Measurements from ENCODE around the gene DNASE1L2.

The DNASE1L2 gene

DNA sequence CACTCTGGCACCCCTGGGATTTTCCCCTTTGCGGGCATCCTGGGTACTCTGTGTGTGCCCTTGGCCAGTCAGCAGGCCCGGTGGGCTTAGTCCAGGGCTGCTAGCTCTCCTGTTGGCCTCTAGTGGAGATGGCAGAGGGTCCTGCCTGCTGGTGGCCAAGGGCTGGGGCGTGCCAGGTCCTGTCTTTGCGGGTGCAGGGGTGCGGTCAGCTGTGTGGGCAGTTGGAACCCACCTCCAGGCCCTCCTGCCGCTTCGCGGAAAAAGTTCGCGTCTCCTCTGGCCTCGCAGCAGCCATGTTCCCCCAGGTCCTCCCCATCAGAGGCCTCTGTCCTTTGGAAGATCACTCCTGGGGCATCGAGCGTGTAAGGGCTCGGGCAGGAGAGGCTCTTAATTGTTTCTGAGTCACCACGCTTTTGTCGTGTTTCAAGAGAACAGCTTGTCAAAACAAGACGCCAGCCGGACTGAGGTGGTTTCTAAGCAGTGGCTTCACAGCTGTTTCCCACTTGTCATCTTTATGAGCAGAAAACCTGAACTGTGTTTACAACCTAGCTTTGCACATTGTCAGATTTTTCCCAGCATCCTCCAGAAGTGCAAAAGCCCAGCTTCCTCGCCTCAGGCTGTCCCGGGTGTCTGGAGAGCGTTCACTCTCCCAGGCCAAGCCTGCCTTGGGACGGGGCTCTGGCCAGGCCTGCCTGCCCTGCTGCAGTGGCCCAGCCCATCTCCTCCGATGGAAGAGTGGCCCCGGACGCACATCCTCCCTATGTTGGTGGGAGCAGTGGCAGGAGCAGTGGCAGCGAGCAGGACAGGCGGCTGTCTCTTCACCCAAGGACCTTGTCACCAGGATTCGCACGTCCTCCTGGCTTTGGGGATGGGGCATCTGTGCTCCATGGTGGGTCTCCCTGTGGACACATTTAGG lies 5.0 kb upstream of the DNASE1L2 start:
- H3K36me3 ChIP-seq, result peaks cover 74% of the 10 kb centered on the region
- TF ChIP-seq, protein P1, sequence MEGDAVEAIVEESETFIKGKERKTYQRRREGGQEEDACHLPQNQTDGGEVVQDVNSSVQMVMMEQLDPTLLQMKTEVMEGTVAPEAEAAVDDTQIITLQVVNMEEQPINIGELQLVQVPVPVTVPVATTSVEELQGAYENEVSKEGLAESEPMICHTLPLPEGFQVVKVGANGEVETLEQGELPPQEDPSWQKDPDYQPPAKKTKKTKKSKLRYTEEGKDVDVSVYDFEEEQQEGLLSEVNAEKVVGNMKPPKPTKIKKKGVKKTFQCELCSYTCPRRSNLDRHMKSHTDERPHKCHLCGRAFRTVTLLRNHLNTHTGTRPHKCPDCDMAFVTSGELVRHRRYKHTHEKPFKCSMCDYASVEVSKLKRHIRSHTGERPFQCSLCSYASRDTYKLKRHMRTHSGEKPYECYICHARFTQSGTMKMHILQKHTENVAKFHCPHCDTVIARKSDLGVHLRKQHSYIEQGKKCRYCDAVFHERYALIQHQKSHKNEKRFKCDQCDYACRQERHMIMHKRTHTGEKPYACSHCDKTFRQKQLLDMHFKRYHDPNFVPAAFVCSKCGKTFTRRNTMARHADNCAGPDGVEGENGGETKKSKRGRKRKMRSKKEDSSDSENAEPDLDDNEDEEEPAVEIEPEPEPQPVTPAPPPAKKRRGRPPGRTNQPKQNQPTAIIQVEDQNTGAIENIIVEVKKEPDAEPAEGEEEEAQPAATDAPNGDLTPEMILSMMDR (IDR thresholded peaks at IDR 0.05; ENCODE audit: low read depth, low read length), result no peak
- H3K9me3 ChIP-seq, result no peaks in the 10 kb centered on the region
- no peak overlapping the region for H3K4me3 ChIP-seq (ENCODE audit: low read depth, low read length)
- no peak for DNase-seq
- H3K4me1 ChIP-seq, result no peaks in the 10 kb centered on the region
- H3K27me3 ChIP-seq, result no peaks in the 10 kb centered on the region

DNA sequence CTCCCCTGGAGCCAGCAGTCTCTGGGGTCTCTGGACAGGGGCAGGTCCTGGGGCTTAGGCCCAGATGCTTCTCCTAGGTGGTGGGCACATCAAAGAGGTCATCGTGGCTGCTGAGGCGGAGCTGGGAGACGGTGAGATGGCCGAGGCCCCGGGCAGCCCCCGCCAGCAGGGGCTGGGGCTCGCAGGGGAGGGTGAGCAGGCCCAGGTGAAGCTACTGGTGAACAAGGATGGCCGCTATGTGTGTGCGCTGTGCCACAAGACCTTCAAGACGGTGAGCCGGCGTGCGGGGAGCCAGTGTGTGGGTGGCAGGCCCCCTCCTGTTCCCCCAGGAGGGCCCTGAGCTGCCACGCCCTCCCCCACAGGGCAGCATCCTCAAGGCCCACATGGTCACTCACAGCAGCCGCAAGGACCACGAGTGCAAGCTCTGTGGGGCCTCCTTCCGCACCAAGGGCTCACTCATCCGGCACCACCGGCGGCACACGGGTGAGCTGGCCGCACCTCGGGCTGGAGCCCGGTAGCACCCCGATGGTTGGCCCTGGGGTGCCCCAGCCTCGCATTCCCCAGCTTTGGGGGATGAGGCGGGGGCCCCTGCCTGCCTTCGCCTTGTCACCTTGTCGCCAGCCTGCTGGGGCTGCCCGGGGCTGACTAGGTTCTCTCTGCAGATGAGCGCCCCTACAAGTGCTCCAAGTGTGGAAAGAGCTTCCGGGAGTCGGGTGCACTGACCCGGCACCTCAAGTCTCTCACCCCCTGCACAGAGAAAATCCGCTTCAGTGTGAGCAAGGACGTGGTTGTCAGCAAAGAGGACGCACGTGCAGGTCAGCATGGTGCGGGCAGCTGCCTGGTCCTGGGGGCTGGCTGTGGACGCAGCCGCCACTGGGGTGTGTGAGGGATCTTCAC lies 3.9 kb upstream of the DNASE1L2 start:
- TF ChIP-seq, protein P1 (IDR thresholded peaks at IDR 0.05; ENCODE audit: low read depth, low read length), result no peak
- DNase-seq, result no peak
- Histone ChIP-seq H3K27me3 (no peaks in the 10 kb centered on the region), H3K4me1 (no peaks in the 10 kb centered on the region), H3K9me3 (no peaks in the 10 kb centered on the region), H3K36me3 (peaks cover 71% of the 10 kb centered on the region), H3K4me3 (ENCODE audit: low read depth, low read length) (no peak overlapping the region)

DNA sequence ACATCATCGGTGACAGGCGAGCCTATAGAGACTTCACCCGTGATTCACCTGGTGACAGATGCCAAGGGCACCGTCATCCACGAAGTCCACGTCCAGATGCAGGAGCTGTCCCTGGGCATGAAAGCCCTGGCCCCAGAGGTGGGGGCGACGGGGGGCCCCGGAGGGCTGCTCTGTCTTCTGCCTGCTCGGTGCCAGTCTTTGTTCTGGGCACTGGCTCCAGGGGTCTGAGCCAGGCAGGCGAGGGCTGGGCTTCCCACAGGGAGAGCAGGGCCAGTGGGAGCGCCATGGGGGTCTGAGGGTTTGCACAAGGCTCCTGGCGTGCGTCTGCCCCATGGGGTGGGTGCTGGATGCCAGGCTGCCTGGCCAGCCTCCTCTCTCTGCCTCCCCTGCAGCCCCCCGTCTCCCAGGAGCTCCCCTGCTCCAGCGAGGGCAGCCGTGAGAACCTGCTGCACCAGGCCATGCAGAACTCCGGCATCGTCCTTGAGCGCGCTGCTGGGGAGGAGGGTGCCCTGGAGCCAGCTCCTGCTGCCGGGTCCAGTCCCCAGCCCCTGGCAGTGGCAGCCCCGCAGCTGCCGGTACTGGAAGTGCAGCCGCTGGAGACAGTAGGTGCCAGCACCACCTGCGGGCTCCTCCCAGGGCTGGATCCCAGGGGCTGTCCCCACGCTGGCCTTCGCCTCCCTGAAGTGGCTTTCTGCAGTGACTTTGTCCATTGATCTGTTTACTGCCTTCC lies 3.0 kb upstream of the DNASE1L2 start:
- Histone ChIP-seq H3K9me3 (no peaks in the 10 kb centered on the region), H3K4me1 (no peaks in the 10 kb centered on the region), H3K4me3 (ENCODE audit: low read depth, low read length) (no peak overlapping the region), H3K27me3 (no peaks in the 10 kb centered on the region), H3K36me3 (peaks cover 70% of the 10 kb centered on the region)
- TF ChIP-seq, protein P1 (IDR thresholded peaks at IDR 0.05; ENCODE audit: low read depth, low read length), result no peak
- no peak for DNase-seq

DNA sequence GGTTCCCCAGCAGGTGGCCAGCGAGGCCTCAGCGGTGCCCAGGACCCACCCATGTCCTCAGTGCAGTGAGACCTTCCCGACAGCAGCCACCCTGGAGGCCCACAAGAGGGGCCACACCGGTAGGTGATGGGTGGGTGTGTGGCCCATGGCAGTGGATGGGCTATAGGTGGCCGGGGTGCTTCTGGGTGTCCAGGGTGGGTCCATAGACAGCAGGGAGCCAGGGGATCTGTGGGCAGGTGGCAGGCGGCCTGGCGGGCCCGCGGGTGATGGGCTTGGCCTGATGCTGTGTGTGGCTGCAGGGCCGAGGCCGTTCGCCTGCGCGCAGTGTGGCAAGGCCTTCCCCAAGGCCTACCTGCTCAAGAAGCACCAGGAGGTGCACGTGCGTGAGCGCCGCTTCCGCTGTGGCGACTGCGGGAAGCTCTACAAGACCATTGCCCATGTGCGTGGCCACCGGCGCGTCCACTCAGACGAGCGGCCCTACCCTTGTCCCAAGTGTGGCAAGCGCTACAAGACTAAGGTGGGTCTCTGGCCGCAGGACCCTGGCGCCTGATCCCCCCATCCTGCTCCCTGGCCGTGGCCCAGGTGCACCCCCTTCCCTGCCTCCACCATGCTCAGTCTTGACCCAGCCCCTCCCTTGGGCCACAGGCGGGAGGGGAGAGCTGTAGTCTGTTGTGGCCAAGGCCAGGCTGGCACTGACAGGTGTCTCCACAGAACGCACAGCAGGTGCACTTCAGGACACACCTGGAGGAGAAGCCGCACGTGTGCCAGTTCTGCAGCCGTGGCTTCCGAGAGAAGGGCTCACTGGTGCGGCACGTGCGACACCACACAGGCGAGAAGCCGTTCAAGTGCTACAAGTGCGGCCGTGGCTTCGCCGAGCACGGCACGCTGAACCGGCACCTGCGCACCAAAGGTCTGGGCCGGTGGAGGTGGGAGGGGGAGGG lies 2.1 kb upstream of the DNASE1L2 start:
- H3K36me3 ChIP-seq, result peaks cover 61% of the 10 kb centered on the region
- TF ChIP-seq, protein P1 (IDR thresholded peaks at IDR 0.05; ENCODE audit: low read depth, low read length), result no peak
- DNase-seq, result no peak
- H3K4me1 ChIP-seq, result no peaks in the 10 kb centered on the region
- no peaks in the 10 kb centered on the region for H3K9me3 ChIP-seq
- no peak overlapping the region for H3K4me3 ChIP-seq (ENCODE audit: low read depth, low read length)
- H3K27me3 ChIP-seq, result no peaks in the 10 kb centered on the region

DNA sequence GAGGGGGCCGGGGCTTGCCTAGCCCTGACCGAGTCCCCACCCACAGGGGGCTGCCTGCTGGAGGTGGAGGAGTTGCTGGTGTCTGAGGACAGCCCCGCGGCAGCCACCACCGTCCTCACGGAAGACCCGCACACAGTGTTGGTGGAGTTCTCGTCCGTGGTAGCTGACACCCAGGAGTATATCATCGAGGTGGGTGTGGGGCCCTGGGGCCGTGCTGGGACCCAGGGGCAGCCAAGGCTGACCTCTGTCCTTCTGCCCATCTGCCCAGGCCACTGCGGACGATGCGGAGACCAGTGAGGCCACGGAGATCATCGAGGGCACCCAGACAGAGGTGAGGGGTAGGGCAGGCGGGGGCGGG lies 1.5 kb upstream of the DNASE1L2 start:
- no peaks in the 10 kb centered on the region for H3K4me1 ChIP-seq
- peaks cover 54% of the 10 kb centered on the region for H3K36me3 ChIP-seq
- no peaks in the 10 kb centered on the region for H3K9me3 ChIP-seq
- H3K27me3 ChIP-seq, result no peaks in the 10 kb centered on the region
- no peak overlapping the region for H3K4me3 ChIP-seq (ENCODE audit: low read depth, low read length)
- TF ChIP-seq, protein P1 (IDR thresholded peaks at IDR 0.05; ENCODE audit: low read depth, low read length), result no peak
- no peak for DNase-seq
